H1 (cell line): ENCODE measurements around the gene GLS. TPM values are rescaled to one million over a fixed set of nuclear protein-coding genes. Genes with fewer than 3 reads are reported as not detected.

Experiments
- CTCF ChIA-PET: fragments of 300-600 bp; sonication (Branson Sonifier 250); formaldehyde crosslinking; loops from one replicate; lab custom pipeline; 2021; ENCODE audit not compliant: partially characterized antibody; lab: Charles Lee
- POLR2A ChIA-PET: fragments of 300-600 bp; sonication (Branson Sonifier 250); formaldehyde crosslinking; loops from one replicate; lab custom pipeline; 2021; ENCODE audit warnings: inconsistent platforms; ENCODE audit not compliant: partially characterized antibody; lab: Charles Lee
- DNase-seq, 2 experiments: peaks; one replicate each; pipeline versions ENCODE4 v3.0.0 to v3.0.0-alpha.2; 2010 to 2022; ENCODE audit warnings: low spot score in 2 of 2, low read depth in 1 of 2, mixed read lengths in 1 of 2
- FAIRE-seq: peaks from 2 replicates; lab custom pipeline; 2011; peaks lifted over from hg19 to GRCh38; lab: Jason Lieb, UNC
- H2AFZ ChIP-seq: 2 replicates; pipeline ENCODE4 v1.8.1; 2012; ENCODE audit warnings: low read length, inconsistent platforms
- H2AK5ac ChIP-seq: 2 replicates; pipeline ENCODE4 v1.6.1; 2013; ENCODE audit warnings: low read depth, low read length
- H2BK120ac ChIP-seq: replicated peaks from 2 replicates; pipeline ENCODE3; 2013; ENCODE audit warnings: low read depth, low read length, inconsistent platforms
- H2BK12ac ChIP-seq: 2 replicates; pipeline ENCODE4 v1.6.1; 2013; ENCODE audit warnings: low read depth, low read length
- H2BK15ac ChIP-seq: 2 replicates; pipeline ENCODE4 v1.6.1; 2013; ENCODE audit warnings: low read length
- H2BK20ac ChIP-seq: 2 replicates; pipeline ENCODE4 v1.6.1; 2013; ENCODE audit warnings: low read length
- H2BK5ac ChIP-seq: 2 replicates; pipeline ENCODE4 v1.6.1; 2013; ENCODE audit warnings: low read depth, low read length
- H3K14ac ChIP-seq: 2 replicates; pipeline ENCODE4 v1.6.1; 2013; ENCODE audit warnings: inconsistent platforms; ENCODE audit not compliant: insufficient read length
- H3K18ac ChIP-seq: 2 replicates; pipeline ENCODE4 v1.6.1; 2013; ENCODE audit warnings: low read length; ENCODE audit errors: extremely low read depth
- H3K23ac ChIP-seq: 2 replicates; pipeline ENCODE4 v1.6.1; 2013; ENCODE audit warnings: inconsistent platforms; ENCODE audit not compliant: insufficient read length
- H3K23me2 ChIP-seq: 2 replicates; pipeline ENCODE4 v1.6.1; 2013; ENCODE audit warnings: low read depth, low read length
- H3K27ac ChIP-seq: 2 replicates; pipeline ENCODE4 v1.6.1; 2011; ENCODE audit warnings: low read depth, low read length, inconsistent platforms
- H3K27me3 ChIP-seq, 4 experiments: replicated peaks in 1 of 4; 1 replicate in 1 of 4; 2 replicates in 3 of 4; pipeline versions ENCODE4 v1.6.1 to v1.8.1; 2011 to 2013; ENCODE audit warnings: low read length in 3 of 4, mild to moderate bottlenecking in 3 of 4, inconsistent platforms in 2 of 4, mixed read lengths in 2 of 4, moderate library complexity in 1 of 4; ENCODE audit not compliant: control insufficient read depth in 3 of 4, insufficient read depth in 3 of 4; ENCODE audit errors: extremely low read depth in 1 of 4
- H3K36me3 ChIP-seq, 4 experiments: 2 replicates each; pipeline versions ENCODE4 v1.6.1 to v1.8.1; 2011 to 2013; ENCODE audit warnings: mild to moderate bottlenecking in 4 of 4, low read length in 3 of 4, moderate library complexity in 2 of 4, control low read depth in 1 of 4, inconsistent platforms in 1 of 4; ENCODE audit not compliant: insufficient read depth in 4 of 4, control insufficient read depth in 2 of 4
- H3K4ac ChIP-seq: replicated peaks from 2 replicates; pipeline ENCODE3; 2013; ENCODE audit warnings: low read length, low read depth, mixed read lengths, inconsistent platforms; ENCODE audit not compliant: insufficient read length
- H3K4me1 ChIP-seq, 4 experiments: replicated peaks in 1 of 4; 1 replicate in 1 of 4; 2 replicates in 3 of 4; pipeline versions ENCODE4 v1.6.1 to v1.8.1; 2011 to 2013; ENCODE audit warnings: low read length in 3 of 4, inconsistent platforms in 2 of 4, mixed read lengths in 1 of 4; ENCODE audit not compliant: insufficient read depth in 4 of 4, control insufficient read depth in 3 of 4
- H3K4me2 ChIP-seq, 2 experiments: 2 replicates each; pipeline versions ENCODE4 v1.6.1 to v1.8.1; 2011 to 2013; ENCODE audit warnings: low read depth in 2 of 2, low read length in 2 of 2, control low read depth in 1 of 2, inconsistent platforms in 1 of 2, mild to moderate bottlenecking in 1 of 2; ENCODE audit not compliant: insufficient read depth in 1 of 2
- H3K4me3 ChIP-seq, 4 experiments: fragments of 200-600, 300-600 bp in 1 of 4; sonication (generic), shearing (Covaris generic), sonication (Bioruptor Twin) in 1 of 4; 2 replicates each; pipeline versions ENCODE4 v1.5.1 to v1.8.1; 2011 to 2016; ENCODE audit warnings: low read length in 4 of 4, low read depth in 3 of 4, control low read depth in 2 of 4, inconsistent platforms in 2 of 4, mild to moderate bottlenecking in 2 of 4, mixed read lengths in 1 of 4, moderate library complexity in 1 of 4; ENCODE audit not compliant: insufficient read depth in 2 of 4; ENCODE audit errors: extremely low read depth in 1 of 4
- H3K56ac ChIP-seq: replicated peaks from 2 replicates; pipeline ENCODE3; 2013; ENCODE audit warnings: low read depth, mild to moderate bottlenecking, mixed read lengths, low read length, inconsistent platforms; ENCODE audit not compliant: insufficient read length
- H3K79me1 ChIP-seq: 2 replicates; pipeline ENCODE4 v1.6.1; 2013; ENCODE audit warnings: low read depth, low read length, control low read depth
- H3K79me2 ChIP-seq, 2 experiments: 2 replicates each; pipeline versions ENCODE4 v1.6.1 to v1.8.1; 2012 to 2013; ENCODE audit warnings: low read length in 2 of 2, mild to moderate bottlenecking in 2 of 2, inconsistent platforms in 1 of 2; ENCODE audit not compliant: insufficient read depth in 2 of 2, control insufficient read depth in 1 of 2
- H3K9ac ChIP-seq, 4 experiments: replicated peaks in 1 of 4; 1 replicate in 1 of 4; 2 replicates in 3 of 4; pipeline versions ENCODE4 v1.6.1 to v1.8.1; 2011 to 2013; ENCODE audit warnings: low read depth in 3 of 4, low read length in 3 of 4, control low read depth in 2 of 4, mild to moderate bottlenecking in 2 of 4, moderate library complexity in 2 of 4, inconsistent platforms in 1 of 4; ENCODE audit errors: extremely low read depth in 1 of 4
- H3K9me3 ChIP-seq, 2 experiments: 2 replicates each; pipeline versions ENCODE4 v1.6.1 to v1.8.1; 2012 to 2013; ENCODE audit warnings: mild to moderate bottlenecking in 2 of 2, moderate library complexity in 2 of 2, control low read depth in 1 of 2, inconsistent platforms in 1 of 2, low read depth in 1 of 2, low read length in 1 of 2, mixed read lengths in 1 of 2; ENCODE audit not compliant: insufficient read depth in 2 of 2
- H4K20me1 ChIP-seq, 2 experiments: replicated peaks in 1 of 2; 2 replicates each; pipeline versions ENCODE3 to v1.8.1; 2011 to 2013; ENCODE audit warnings: inconsistent platforms in 2 of 2, low read length in 2 of 2, mild to moderate bottlenecking in 1 of 2; ENCODE audit not compliant: insufficient read depth in 2 of 2, control insufficient read depth in 1 of 2
- H4K5ac ChIP-seq: 2 replicates; pipeline ENCODE4 v1.6.1; 2013; ENCODE audit warnings: low read length, low read depth, mixed read lengths, inconsistent platforms; ENCODE audit not compliant: insufficient read length
- H4K8ac ChIP-seq: 2 replicates; pipeline ENCODE4 v1.8.0; 2013; ENCODE audit warnings: mild to moderate bottlenecking, moderate library complexity, low read length, inconsistent platforms; ENCODE audit not compliant: insufficient read depth; ENCODE audit errors: extremely low read depth
- H4K91ac ChIP-seq: replicated peaks from 2 replicates; pipeline ENCODE3; 2013; ENCODE audit warnings: low read length, mixed read lengths, inconsistent platforms; ENCODE audit not compliant: insufficient read length
- CBX8 ChIP-seq: fragments of 300-800, 300-1000 bp; sonication (generic); IDR thresholded peaks from 2 replicates; pipeline ENCODE4 v1.7.1; 2016; ENCODE audit warnings: low read depth, low read length, borderline replicate concordance
- EGR1 ChIP-seq: IDR thresholded peaks from 2 replicates; pipeline ENCODE4 v1.6.1; 2011; ENCODE audit warnings: low read depth, low read length, borderline replicate concordance
- EP300 ChIP-seq, 2 experiments: IDR thresholded peaks; 1 replicate in 1 of 2; 2 replicates in 1 of 2; pipeline ENCODE4 v1.6.1; 2011 to 2012; ENCODE audit warnings: low read depth in 2 of 2, low read length in 2 of 2, mild to moderate bottlenecking in 2 of 2, borderline replicate concordance in 1 of 2, inconsistent platforms in 1 of 2, moderate library complexity in 1 of 2
- FOSL1 ChIP-seq: IDR thresholded peaks from 2 replicates; pipeline ENCODE4 v1.6.1; 2011; ENCODE audit warnings: mild to moderate bottlenecking, low read depth, low read length, moderate library complexity; ENCODE audit not compliant: insufficient read depth
- MAFK ChIP-seq: IDR thresholded peaks from 2 replicates; pipeline ENCODE4 v1.6.1; 2012; ENCODE audit warnings: low read depth, mild to moderate bottlenecking, improper control_type of control experiment, low read length
- RFX5 ChIP-seq: IDR thresholded peaks from 2 replicates; pipeline ENCODE4 v1.6.1; 2011; ENCODE audit warnings: low read depth, low read length, improper control_type of control experiment, borderline replicate concordance
- SAP30 ChIP-seq: fragments of 300-600 bp; sonication (generic); IDR thresholded peaks from 2 replicates; pipeline ENCODE4 v1.7.1; 2012; ENCODE audit warnings: low read length, moderate library complexity, mild to moderate bottlenecking, inconsistent platforms; ENCODE audit not compliant: insufficient read depth, insufficient replicate concordance
- SP2 ChIP-seq: IDR thresholded peaks from 2 replicates; pipeline ENCODE4 v1.6.1; 2012; ENCODE audit warnings: mild to moderate bottlenecking, low read length, inconsistent platforms
- SP4 ChIP-seq: IDR thresholded peaks from 2 replicates; pipeline ENCODE4 v1.6.1; 2012; ENCODE audit warnings: low read length, inconsistent platforms
- TBP ChIP-seq: IDR thresholded peaks from 2 replicates; pipeline ENCODE4 v1.6.1; 2011; ENCODE audit warnings: low read depth, low read length, improper control_type of control experiment
- YY1 ChIP-seq: IDR thresholded peaks from 2 replicates; pipeline ENCODE4 v1.6.1; 2011; ENCODE audit warnings: low read depth, mild to moderate bottlenecking, low read length
- polyA plus RNA-seq, 7 experiments: library from polyadenylated mRNA; depleted of rRNA in 3 of 7; stranded (reverse) in 5 of 7; unstranded in 2 of 7; fragments of >200 nt in 5 of 7; fragments of 200-250 nt in 2 of 7; gene quantifications; 1 replicate in 5 of 7; 2 replicates in 1 of 7; 4 replicates in 1 of 7; pipeline versions ENCODE4 v1.2.1 to v1.2.3, GENCODE V29; 2011 to 2013; ENCODE audit warnings: missing spikeins in 2 of 7, mixed read lengths in 2 of 7
- total RNA-seq: library from RNA; stranded (reverse); fragmentation: NEBNext Ultra II Directional; extraction: Animal tissue kit (Norgen Biotek cat#: 25700); gene quantifications from 2 replicates; pipeline ENCODE4 v1.2.1, GENCODE V29; 2021
- TF ChIP-seq, protein P1 (sequence below): IDR thresholded peaks from 2 replicates; pipeline ENCODE4 v1.6.1; 2012; ENCODE audit warnings: inconsistent platforms

Gene GLS
- total and polyA plus RNA-seq, 2 of the 8 experiments (the other 6 are each of a cell fraction or from before 2014, with no cell fraction given) = 15.7 to 89.8 TPM

DNA sequence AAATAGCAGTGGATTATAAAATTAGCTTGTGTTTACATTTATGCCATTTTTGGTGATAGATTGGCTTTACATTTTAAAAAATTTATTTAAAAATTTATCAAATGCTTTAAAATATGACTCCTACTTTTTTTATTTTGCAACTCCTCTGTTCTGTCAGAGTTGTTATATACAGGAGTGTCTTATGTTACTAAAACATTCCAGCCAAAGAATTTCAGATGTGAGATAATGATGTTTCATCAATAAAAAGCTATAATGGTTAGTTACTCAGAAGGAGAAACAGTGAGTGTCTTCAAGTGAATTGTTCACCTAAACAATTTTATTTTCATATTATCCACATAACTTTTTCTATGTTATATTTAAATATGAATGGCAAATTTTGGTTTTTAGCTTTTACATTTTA, 52.7 kb downstream of the GLS start:
- no peak for FAIRE-seq
- no peak overlapping the region for H2BK12ac ChIP-seq
- H3K56ac ChIP-seq = no peak overlapping the region
- H3K27ac ChIP-seq = no peak overlapping the region
- no peak overlapping the region for H3K4ac ChIP-seq
- peaks cover 0 to 2% (median 0%) of the 10 kb centered on the region in 4 experiments; a peak in 2 of 7 replicates for H3K4me1 ChIP-seq
- H3K23me2 ChIP-seq = no peaks in the 10 kb centered on the region
- H3K9ac ChIP-seq = no peak overlapping the region
- no peak overlapping the region for H3K23ac ChIP-seq
- H2BK15ac ChIP-seq = no peak overlapping the region
- H3K79me1 ChIP-seq = no peaks in the 10 kb centered on the region
- peaks cover 0 to 11% (median 4%) of the 10 kb centered on the region in 4 experiments; a peak in 3 of 8 replicates for H3K36me3 ChIP-seq
- no peak overlapping the region for H3K14ac ChIP-seq
- H3K18ac ChIP-seq = no peak overlapping the region
- CTCF ChIA-PET = interaction anchor here (1.1 kb wide), 1 partner anchor 204 kb away, joined by 3 read pairs; no protein-coding TSS in a partner anchor
- H2AFZ ChIP-seq = no peak overlapping the region
- H4K20me1 ChIP-seq = no peaks in the 10 kb centered on the region
- no peak overlapping the region for H4K5ac ChIP-seq
- DNase-seq = no peak
- H3K27me3 ChIP-seq = no peaks in the 10 kb centered on the region
- H2AK5ac ChIP-seq = no peak overlapping the region
- no peak overlapping the region for H4K91ac ChIP-seq
- H3K9me3 ChIP-seq = no peaks in the 10 kb centered on the region
- no peak overlapping the region for H2BK5ac ChIP-seq
- TF ChIP-seq, protein P1, sequence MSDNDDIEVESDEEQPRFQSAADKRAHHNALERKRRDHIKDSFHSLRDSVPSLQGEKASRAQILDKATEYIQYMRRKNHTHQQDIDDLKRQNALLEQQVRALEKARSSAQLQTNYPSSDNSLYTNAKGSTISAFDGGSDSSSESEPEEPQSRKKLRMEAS = no peak
- TF ChIP-seq SP4 = no peak
- TF ChIP-seq MAFK = no peak
- TF ChIP-seq SAP30 = no peak
- TF ChIP-seq YY1 = no peak
- no peak for TF ChIP-seq RFX5
- TF ChIP-seq TBP = no peak
- TF ChIP-seq EP300 (IDR thresholded peaks at IDR 0.05; ENCODE audit: borderline replicate concordance in 1 of 2, low read depth in 2 of 2, low read length in 2 of 2) = no peak
- no peak for TF ChIP-seq EGR1
- no peak for TF ChIP-seq FOSL1
- no peak for TF ChIP-seq CBX8
- no peak for TF ChIP-seq SP2
- no peak overlapping the region for H2BK20ac ChIP-seq
- H3K79me2 ChIP-seq = no peaks in the 10 kb centered on the region
- H3K4me2 ChIP-seq = no peak overlapping the region
- POLR2A ChIA-PET = interaction anchor here (1.4 kb wide), 1 partner anchor 52 kb away, joined by 6 read pairs; the partner anchor contains the start of gene GLS
- H4K8ac ChIP-seq = no peak overlapping the region
- H2BK120ac ChIP-seq = no peak overlapping the region
- no peak overlapping the region for H3K4me3 ChIP-seq
